Stromal cell of bone marrow (primary cell): ENCODE results near the gene ABCB9.
"Not testable (repeated sequence)": the region's sequence is repeated elsewhere in the genome, so short reads cannot be mapped to it uniquely, and the experiment has no call there.

Experiments
- DNase-seq: peaks from one replicate; pipeline ENCODE4 v3.0.0-alpha.2; 2012; ENCODE audit warnings: low read depth

ABCB9 gene

GRCh38 chr12:122894193-122895121 is 71.8 kb downstream of the ABCB9 start:
- no peak for DNase-seq

- DNase-seq: no peak
Observed at GRCh38 chr12:122893208-122894153, 72.8 kb downstream of the ABCB9 start.

- DNase-seq: not testable (repeated sequence)
Observed at GRCh38 chr12:122892724-122893123, 73.5 kb downstream of the ABCB9 start.

GRCh38 chr12:122891661-122892525 is 74.4 kb downstream of the ABCB9 start:
- DNase-seq: no peak

DNA sequence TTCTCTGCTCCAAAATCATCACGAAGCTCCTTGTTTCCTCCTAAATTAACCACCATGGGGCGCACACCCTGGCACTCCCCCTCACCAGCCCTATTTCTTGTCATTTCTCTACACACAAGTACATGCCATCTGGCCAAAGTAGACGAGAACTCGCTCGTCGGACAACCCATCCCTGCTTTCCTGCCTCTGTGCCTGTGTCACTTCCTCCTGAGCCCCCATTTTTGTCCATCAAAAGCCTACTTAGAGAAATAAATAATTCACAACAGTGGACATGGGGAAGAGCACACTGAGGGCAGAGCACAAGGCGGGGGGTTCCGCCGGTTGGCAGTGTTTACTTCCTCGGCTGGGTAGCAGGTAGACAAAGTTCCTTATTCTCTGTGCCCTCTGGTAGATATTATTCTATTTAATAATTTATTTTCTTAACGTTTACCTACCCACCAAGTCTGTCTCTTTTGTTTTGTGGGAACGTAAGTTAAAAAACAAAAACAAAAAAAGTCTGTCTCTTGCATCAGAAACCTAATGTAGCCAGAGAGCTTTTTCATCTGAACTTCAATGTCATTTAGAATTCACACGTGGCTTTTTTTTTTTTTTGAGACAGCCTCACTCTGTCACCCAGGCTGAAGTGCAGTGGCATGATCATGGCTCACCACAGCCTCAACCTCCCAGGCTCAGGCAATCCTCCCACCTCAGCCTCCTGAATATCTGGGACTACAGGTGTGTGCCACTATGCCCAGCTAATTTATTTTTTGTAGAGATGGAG is 76.3 kb downstream of the ABCB9 start:
- DNase-seq: no peak

DNA sequence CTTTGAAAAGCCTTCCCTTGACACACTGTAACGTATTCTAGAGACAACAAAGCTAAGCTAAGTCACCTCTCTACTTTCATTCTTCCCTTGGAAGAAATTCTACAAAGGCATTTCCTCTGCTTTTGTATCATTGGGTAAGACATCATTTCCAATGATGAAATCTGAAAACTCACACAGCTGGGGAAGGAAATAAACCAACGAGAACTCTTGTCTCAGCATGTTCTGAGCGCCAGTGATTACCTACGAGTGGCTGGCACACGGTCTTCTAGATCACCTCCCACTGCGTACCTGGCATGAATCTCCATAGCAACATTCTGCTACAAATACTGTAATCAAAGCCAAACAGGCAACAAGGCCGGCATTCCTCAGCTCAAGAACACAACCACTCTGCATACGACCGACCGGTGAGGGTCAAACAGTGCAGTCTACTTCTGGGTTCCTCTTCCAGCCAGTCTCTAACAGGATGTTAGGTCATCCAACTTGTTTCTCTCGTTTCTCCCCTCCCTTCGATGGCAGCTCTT is 78.0 kb downstream of the ABCB9 start:
- DNase-seq: no peak

DNA sequence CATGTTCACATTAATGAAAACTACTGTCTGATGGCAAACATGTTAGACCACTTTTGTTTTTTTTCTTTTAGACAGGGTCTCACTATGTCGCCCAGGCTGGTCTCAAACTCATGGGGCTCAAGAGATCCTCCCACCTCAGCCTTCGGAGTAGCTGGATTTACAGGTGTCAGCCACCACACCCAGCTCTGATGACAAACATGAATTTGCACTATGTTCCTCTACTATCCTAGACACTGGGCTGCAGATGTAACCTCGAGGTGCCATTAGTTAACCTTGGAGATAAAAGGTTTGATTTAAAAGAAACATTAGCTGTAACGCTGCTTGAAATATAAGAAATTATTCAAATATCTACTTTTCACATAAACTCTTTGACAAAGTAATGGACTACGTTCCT is 78.4 kb downstream of the ABCB9 start:
- DNase-seq: no peak

DNA sequence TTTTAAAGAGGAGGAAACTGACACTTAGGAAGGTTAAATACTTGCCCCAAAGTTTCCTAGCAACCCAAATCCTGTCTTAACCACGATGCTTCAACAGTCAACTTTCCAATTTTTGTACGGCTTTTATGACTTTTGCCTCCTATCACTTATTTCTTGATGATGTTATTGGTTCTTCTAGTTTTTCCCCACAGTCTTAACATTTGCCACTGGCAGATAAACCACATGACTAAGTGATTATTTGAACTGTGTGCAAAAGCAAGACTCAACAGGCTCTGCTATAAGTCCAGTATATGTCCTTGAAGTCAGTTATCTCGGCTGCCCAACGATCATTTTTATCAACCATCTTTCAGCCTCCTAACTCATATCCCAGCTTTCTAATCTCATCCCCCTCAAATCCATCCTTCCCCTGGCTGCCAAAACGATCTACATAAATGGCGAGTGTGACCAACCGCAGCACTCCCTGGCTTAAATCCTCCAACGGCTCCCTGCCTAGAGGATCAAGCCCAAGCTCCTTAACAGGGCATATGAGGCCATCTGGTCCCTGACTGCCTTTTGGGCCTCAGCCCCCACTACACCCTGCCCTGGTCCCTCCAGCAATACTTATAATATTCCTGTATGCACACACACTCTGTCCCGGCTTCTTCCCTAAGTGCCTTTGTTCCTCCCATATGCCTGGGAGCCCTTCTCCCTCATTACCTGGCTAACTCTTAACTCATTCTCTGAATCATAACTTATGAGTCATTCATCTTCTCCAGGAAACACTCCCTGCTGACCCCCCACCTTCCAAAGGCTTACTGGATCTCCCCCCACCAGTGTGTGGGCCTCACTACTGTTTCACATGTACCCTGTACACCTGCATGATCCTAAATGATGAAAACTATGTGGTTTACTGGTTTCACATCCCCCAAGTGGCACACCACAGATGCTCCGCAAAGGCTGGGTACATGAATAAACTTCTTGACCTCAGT is 79.1 kb downstream of the ABCB9 start:
- no peak for DNase-seq

GRCh38 chr12:122886161-122886560 is 80.1 kb downstream of the ABCB9 start:
- DNase-seq: no peak

- DNase-seq: no peak
Observed at GRCh38 chr12:122884860-122885259, 81.4 kb downstream of the ABCB9 start.

- no peak for DNase-seq
Observed at GRCh38 chr12:122884091-122884826, 82.0 kb downstream of the ABCB9 start.

- no peak for DNase-seq
Observed at GRCh38 chr12:122882908-122883558, 83.2 kb downstream of the ABCB9 start.

- no peak for DNase-seq
Observed at GRCh38 chr12:122880668-122881067, 85.6 kb downstream of the ABCB9 start.

GRCh38 chr12:122880155-122880667 is 86.1 kb downstream of the ABCB9 start:
- DNase-seq: no peak
